ENCODE data around the gene APBB2. TPM values are rescaled to one million over a fixed set of nuclear protein-coding genes. Genes with fewer than 3 reads are reported as not detected.
A peak's percentile ranks its signal among the peaks of the same experiment; 100 is the strongest.

The APBB2 gene
- total and polyA plus RNA-seq, 2 experiments from 2014 or later: 35.8 to 74.8 TPM

DNA sequence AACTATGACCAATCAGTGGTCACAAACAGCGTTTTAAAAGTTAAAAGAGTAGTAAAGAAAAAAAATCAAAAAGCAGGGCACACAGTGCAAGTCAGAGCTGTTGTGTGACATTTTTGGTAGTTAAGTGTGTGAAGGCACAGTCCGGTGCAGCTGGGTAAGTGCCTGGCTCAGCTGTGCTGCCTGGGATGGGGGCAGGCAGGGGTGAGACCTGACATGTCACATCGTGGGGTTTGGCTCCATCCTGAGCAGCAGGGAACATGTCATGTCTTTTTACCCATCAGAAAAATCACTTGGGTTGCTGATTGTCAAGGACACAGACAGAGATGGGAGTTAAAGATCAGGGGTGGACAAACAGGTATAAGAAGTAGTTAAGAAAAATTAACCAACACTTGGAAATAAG lies 339.4 kb downstream of the APBB2 start:
- no peaks in the 10 kb centered on the region for H3K9me2 ChIP-seq (ENCODE audit: insufficient read depth)
- Mint-ChIP-seq H3K4me3 (no peak overlapping the region), H3K9me3 (no peaks in the 10 kb centered on the region), H3K4me1 (peaks cover 16% of the 10 kb centered on the region), H3K27me3 (ENCODE audit: insufficient read depth, low read depth, poor library complexity) (peaks cover 7% of the 10 kb centered on the region), H3K27ac (0 out of 2 replicates have a peak overlapping the region, but pooled peaks have one; percentile 9), H3K36me3 (ENCODE audit: low read depth) (no peaks in the 10 kb centered on the region; the same call in 2 of the 3 replicates)
- no peak overlapping the region for H2AFZ ChIP-seq
- no peaks in the 10 kb centered on the region for H4K20me1 ChIP-seq (replicated peaks; ENCODE audit: insufficient read depth)
- no peaks in the 10 kb centered on the region for H3K79me2 ChIP-seq (replicated peaks; ENCODE audit: insufficient read depth)
- DNase-seq (ENCODE audit: low spot score): no peak
- H3K36me3 ChIP-seq (ENCODE audit: insufficient read depth): no peaks in the 10 kb centered on the region; the same call in 1 of the 2 replicates
- H3K27me3 ChIP-seq (ENCODE audit: insufficient read depth): no peaks in the 10 kb centered on the region
- TF ChIP-seq, protein P1, sequence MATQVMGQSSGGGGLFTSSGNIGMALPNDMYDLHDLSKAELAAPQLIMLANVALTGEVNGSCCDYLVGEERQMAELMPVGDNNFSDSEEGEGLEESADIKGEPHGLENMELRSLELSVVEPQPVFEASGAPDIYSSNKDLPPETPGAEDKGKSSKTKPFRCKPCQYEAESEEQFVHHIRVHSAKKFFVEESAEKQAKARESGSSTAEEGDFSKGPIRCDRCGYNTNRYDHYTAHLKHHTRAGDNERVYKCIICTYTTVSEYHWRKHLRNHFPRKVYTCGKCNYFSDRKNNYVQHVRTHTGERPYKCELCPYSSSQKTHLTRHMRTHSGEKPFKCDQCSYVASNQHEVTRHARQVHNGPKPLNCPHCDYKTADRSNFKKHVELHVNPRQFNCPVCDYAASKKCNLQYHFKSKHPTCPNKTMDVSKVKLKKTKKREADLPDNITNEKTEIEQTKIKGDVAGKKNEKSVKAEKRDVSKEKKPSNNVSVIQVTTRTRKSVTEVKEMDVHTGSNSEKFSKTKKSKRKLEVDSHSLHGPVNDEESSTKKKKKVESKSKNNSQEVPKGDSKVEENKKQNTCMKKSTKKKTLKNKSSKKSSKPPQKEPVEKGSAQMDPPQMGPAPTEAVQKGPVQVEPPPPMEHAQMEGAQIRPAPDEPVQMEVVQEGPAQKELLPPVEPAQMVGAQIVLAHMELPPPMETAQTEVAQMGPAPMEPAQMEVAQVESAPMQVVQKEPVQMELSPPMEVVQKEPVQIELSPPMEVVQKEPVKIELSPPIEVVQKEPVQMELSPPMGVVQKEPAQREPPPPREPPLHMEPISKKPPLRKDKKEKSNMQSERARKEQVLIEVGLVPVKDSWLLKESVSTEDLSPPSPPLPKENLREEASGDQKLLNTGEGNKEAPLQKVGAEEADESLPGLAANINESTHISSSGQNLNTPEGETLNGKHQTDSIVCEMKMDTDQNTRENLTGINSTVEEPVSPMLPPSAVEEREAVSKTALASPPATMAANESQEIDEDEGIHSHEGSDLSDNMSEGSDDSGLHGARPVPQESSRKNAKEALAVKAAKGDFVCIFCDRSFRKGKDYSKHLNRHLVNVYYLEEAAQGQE (IDR thresholded peaks at IDR 0.05; ENCODE audit: unreplicated experiment): no peak
- TF ChIP-seq, protein P2, sequence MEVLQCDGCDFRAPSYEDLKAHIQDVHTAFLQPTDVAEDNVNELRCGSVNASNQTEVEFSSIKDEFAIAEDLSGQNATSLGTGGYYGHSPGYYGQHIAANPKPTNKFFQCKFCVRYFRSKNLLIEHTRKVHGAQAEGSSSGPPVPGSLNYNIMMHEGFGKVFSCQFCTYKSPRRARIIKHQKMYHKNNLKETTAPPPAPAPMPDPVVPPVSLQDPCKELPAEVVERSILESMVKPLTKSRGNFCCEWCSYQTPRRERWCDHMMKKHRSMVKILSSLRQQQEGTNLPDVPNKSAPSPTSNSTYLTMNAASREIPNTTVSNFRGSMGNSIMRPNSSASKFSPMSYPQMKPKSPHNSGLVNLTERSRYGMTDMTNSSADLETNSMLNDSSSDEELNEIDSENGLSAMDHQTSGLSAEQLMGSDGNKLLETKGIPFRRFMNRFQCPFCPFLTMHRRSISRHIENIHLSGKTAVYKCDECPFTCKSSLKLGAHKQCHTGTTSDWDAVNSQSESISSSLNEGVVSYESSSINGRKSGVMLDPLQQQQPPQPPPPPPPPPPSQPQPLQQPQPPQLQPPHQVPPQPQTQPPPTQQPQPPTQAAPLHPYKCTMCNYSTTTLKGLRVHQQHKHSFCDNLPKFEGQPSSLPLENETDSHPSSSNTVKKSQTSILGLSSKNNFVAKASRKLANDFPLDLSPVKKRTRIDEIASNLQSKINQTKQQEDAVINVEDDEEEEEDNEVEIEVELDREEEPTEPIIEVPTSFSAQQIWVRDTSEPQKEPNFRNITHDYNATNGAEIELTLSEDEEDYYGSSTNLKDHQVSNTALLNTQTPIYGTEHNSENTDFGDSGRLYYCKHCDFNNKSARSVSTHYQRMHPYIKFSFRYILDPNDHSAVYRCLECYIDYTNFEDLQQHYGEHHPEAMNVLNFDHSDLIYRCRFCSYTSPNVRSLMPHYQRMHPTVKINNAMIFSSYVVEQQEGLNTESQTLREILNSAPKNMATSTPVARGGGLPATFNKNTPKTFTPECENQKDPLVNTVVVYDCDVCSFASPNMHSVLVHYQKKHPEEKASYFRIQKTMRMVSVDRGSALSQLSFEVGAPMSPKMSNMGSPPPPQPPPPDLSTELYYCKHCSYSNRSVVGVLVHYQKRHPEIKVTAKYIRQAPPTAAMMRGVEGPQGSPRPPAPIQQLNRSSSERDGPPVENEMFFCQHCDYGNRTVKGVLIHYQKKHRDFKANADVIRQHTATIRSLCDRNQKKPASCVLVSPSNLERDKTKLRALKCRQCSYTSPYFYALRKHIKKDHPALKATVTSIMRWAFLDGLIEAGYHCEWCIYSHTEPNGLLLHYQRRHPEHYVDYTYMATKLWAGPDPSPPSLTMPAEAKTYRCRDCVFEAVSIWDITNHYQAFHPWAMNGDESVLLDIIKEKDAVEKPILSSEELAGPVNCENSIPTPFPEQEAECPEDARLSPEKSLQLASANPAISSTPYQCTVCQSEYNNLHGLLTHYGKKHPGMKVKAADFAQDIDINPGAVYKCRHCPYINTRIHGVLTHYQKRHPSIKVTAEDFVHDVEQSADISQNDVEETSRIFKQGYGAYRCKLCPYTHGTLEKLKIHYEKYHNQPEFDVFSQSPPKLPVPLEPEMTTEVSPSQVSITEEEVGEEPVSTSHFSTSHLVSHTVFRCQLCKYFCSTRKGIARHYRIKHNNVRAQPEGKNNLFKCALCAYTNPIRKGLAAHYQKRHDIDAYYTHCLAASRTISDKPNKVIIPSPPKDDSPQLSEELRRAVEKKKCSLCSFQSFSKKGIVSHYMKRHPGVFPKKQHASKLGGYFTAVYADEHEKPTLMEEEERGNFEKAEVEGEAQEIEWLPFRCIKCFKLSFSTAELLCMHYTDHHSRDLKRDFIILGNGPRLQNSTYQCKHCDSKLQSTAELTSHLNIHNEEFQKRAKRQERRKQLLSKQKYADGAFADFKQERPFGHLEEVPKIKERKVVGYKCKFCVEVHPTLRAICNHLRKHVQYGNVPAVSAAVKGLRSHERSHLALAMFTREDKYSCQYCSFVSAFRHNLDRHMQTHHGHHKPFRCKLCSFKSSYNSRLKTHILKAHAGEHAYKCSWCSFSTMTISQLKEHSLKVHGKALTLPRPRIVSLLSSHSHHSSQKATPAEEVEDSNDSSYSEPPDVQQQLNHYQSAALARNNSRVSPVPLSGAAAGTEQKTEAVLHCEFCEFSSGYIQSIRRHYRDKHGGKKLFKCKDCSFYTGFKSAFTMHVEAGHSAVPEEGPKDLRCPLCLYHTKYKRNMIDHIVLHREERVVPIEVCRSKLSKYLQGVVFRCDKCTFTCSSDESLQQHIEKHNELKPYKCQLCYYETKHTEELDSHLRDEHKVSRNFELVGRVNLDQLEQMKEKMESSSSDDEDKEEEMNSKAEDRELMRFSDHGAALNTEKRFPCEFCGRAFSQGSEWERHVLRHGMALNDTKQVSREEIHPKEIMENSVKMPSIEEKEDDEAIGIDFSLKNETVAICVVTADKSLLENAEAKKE (CRISPR knock-in tag; IDR thresholded peaks at IDR 0.05): no peak
- TF ChIP-seq EZH2phosphoT487 (IDR thresholded peaks at IDR 0.05; ENCODE audit: unreplicated experiment) (no peak), ZNF331 (CRISPR knock-in tag; IDR thresholded peaks at IDR 0.05; ENCODE audit: low read depth) (no peak), CREB1 (CRISPR knock-in tag; IDR thresholded peaks at IDR 0.05; ENCODE audit: low read depth) (no peak), ZNF114 (CRISPR knock-in tag; IDR thresholded peaks at IDR 0.05) (no peak), POLR2AphosphoS5 (IDR thresholded peaks at IDR 0.05; ENCODE audit: low read depth) (no peak), STAT1 (IDR thresholded peaks at IDR 0.05; ENCODE audit: unreplicated experiment) (no peak), EZH2 (IDR thresholded peaks at IDR 0.05; ENCODE audit: low read depth, unreplicated experiment) (no peak)
- TF ChIP-seq, protein P3, sequence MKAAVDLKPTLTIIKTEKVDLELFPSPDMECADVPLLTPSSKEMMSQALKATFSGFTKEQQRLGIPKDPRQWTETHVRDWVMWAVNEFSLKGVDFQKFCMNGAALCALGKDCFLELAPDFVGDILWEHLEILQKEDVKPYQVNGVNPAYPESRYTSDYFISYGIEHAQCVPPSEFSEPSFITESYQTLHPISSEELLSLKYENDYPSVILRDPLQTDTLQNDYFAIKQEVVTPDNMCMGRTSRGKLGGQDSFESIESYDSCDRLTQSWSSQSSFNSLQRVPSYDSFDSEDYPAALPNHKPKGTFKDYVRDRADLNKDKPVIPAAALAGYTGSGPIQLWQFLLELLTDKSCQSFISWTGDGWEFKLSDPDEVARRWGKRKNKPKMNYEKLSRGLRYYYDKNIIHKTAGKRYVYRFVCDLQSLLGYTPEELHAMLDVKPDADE (IDR thresholded peaks at IDR 0.05): no peak
- TF ChIP-seq, protein P4, sequence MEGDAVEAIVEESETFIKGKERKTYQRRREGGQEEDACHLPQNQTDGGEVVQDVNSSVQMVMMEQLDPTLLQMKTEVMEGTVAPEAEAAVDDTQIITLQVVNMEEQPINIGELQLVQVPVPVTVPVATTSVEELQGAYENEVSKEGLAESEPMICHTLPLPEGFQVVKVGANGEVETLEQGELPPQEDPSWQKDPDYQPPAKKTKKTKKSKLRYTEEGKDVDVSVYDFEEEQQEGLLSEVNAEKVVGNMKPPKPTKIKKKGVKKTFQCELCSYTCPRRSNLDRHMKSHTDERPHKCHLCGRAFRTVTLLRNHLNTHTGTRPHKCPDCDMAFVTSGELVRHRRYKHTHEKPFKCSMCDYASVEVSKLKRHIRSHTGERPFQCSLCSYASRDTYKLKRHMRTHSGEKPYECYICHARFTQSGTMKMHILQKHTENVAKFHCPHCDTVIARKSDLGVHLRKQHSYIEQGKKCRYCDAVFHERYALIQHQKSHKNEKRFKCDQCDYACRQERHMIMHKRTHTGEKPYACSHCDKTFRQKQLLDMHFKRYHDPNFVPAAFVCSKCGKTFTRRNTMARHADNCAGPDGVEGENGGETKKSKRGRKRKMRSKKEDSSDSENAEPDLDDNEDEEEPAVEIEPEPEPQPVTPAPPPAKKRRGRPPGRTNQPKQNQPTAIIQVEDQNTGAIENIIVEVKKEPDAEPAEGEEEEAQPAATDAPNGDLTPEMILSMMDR (conservative IDR thresholded peaks at IDR 0.05; ENCODE audit: low read depth in 2 of 2): no peak
- H3K4me3 ChIP-seq: no peak overlapping the region
- ATAC-seq: peak; percentile 67
- peak overlapping the region; percentile 4; the same call in 1 of the 2 replicates for H3K4me2 ChIP-seq
- no peak overlapping the region for H3K27ac ChIP-seq (ENCODE audit: low read depth)
- no peaks in the 10 kb centered on the region for H3F3A ChIP-seq (replicated peaks; ENCODE audit: low read depth)
- H3K4me1 ChIP-seq (ENCODE audit: insufficient read depth): peaks cover 10% of the 10 kb centered on the region; the same call in 1 of the 2 replicates
